Upper lobe of right lung (tissue), 1 donor: Measurements from ENCODE around the gene ORM2. TPM values are rescaled to one million over a fixed set of nuclear protein-coding genes. Genes with fewer than 3 reads are reported as not detected.

Experiments
- ATAC-seq: fragments of 200-7000 bp; cut with Tn5 transposase; one replicate; pipeline ENCODE4 v1.9.1; 2020; ENCODE audit warnings: mild to moderate bottlenecking, moderate library complexity
- DNase-seq: peaks from one replicate; pipeline ENCODE4 v3.0.0-alpha.2; 2020
- H3K27ac ChIP-seq: fragments of 200-600 bp; one replicate; pipeline ENCODE4 v1.8.0; 2022
- H3K27me3 ChIP-seq: fragments of 200-600 bp; one replicate; pipeline ENCODE4 v1.8.0; 2022; ENCODE audit warnings: mild to moderate bottlenecking
- H3K36me3 ChIP-seq: fragments of 200-600 bp; one replicate; pipeline ENCODE4 v1.8.0; 2022
- H3K4me1 ChIP-seq: fragments of 200-600 bp; one replicate; pipeline ENCODE4 v1.8.0; 2022
- H3K4me3 ChIP-seq: fragments of 200-600 bp; one replicate; pipeline ENCODE4 v1.8.0; 2022; ENCODE audit warnings: mild to moderate bottlenecking
- H3K9me3 ChIP-seq: fragments of 200-600 bp; one replicate; pipeline ENCODE4 v1.8.0; 2022
- intact Hi-C: fragments of 100-400 bp; cut with DNase I; formaldehyde crosslinking; loops from one replicate; pipeline ENCODE4 v1.11.0; 2022
- total RNA-seq: library from RNA; stranded (reverse); fragmentation: NEBNext Ultra II Directional; extraction: Animal tissue kit (Norgen Biotek cat#: 25700); gene quantifications from one replicate; pipeline ENCODE4 v1.2.1, GENCODE V29; 2021
- TF ChIP-seq, protein P1 (sequence below): fragments of 200-600 bp; IDR thresholded peaks from one replicate; pipeline ENCODE4 v1.8.0; 2022; ENCODE audit warnings: antibody characterized with exemption
- donor health status: DM: no; HTN: yes; CAD: no; lungs with severe emphysema.

The ORM2 gene
- total RNA-seq, 1 donor from 2014 or later, result 3.9 TPM

DNA sequence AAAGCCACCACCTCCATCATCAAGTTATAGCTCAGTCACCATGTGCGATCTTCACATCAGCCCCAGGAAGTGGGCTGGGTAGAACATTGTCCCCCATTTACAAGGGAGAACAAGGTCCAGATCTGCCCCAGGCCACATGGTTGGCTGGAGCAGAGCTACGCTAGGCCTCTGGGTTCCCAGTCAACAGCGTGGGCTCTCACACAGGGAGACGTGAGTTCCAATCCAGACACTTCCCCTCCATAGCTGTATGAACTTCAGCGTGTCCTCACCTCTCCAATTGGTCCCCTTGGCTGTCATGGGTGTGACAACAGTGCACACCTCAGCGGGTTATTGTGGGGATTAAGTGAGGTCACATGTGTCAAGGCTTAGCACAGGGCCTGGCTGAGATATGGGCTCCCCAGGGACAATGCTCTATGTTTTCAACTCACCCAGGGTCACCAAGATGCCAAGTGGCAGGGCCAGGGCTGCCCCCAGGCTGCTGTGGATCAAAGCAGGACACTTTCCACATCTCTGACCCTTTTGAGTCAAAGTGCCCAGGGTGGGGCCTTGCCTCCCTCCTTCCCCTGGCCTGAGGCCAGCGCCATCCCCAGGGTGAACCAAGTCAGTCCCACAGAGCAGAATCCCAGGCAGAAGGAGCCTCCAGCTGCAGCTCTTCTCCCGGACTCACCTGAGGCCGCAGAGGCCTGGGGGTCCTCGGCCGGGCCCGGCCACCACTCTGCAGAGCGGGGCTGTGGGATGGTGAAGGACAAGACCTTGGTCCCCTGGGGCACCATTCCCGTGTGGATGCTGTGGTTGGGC is 38.3 kb downstream of the ORM2 start:
- TF ChIP-seq, protein P1, sequence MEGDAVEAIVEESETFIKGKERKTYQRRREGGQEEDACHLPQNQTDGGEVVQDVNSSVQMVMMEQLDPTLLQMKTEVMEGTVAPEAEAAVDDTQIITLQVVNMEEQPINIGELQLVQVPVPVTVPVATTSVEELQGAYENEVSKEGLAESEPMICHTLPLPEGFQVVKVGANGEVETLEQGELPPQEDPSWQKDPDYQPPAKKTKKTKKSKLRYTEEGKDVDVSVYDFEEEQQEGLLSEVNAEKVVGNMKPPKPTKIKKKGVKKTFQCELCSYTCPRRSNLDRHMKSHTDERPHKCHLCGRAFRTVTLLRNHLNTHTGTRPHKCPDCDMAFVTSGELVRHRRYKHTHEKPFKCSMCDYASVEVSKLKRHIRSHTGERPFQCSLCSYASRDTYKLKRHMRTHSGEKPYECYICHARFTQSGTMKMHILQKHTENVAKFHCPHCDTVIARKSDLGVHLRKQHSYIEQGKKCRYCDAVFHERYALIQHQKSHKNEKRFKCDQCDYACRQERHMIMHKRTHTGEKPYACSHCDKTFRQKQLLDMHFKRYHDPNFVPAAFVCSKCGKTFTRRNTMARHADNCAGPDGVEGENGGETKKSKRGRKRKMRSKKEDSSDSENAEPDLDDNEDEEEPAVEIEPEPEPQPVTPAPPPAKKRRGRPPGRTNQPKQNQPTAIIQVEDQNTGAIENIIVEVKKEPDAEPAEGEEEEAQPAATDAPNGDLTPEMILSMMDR, result no peak
- no peak overlapping the region for H3K4me3 ChIP-seq
- no peaks in the 10 kb centered on the region for H3K27me3 ChIP-seq
- peaks cover 64% of the 10 kb centered on the region for H3K4me1 ChIP-seq
- H3K27ac ChIP-seq, result peak overlapping the region; percentile 71
- peaks cover 63% of the 10 kb centered on the region for H3K36me3 ChIP-seq
- peak; percentile 55 for DNase-seq
- H3K9me3 ChIP-seq, result no peaks in the 10 kb centered on the region
- ATAC-seq, result no peak
- intact Hi-C loops, result no loop called here

DNA sequence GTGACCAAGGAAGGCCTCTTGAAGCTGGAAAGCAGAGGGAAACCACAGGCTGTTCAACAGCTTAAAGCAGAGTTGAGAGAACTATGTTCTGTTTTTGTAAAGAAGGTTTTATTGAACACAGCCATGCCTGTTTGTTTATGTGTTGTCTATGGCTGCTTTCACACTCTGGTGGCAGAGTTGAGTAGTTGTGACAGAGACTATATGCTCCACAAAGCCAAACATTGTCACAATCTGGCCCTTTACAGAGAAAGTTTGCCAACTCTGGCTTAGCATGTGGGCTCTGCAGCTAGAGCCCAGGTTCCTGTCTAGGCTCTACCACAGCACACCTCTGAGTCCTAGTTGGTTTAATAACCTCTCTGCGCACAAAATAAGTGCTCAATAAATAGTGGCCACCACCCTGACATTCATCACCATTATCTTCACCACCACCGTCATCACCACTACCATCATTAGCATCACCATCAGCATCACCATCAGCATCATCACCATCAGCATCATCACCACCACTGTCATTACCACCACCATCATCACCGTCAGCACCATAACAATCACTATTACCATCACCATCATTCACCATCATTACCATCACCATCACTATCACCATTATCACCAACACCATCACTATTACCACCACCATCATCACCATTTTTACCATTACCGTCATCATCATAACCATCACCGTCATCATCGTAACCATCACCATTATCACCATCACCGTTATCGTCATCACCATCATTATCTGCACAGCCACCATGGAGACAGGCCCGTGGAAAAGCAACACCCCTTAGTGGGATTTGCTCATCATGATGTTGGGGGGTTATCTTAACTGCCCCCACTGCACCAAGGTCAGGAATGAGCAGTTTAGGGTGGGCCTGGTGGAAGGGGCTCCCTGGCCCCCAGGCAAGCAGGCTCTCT is 39.8 kb downstream of the ORM2 start:
- ATAC-seq, result no peak
- peak; percentile 11 for DNase-seq
- Histone ChIP-seq H3K27me3 (no peaks in the 10 kb centered on the region), H3K36me3 (peaks cover 63% of the 10 kb centered on the region), H3K4me1 (peaks cover 58% of the 10 kb centered on the region), H3K4me3 (no peak overlapping the region), H3K27ac (peak overlapping the region; percentile 55), H3K9me3 (no peaks in the 10 kb centered on the region)
- TF ChIP-seq, protein P1, result no peak
- intact Hi-C loops, result no loop called here

DNA sequence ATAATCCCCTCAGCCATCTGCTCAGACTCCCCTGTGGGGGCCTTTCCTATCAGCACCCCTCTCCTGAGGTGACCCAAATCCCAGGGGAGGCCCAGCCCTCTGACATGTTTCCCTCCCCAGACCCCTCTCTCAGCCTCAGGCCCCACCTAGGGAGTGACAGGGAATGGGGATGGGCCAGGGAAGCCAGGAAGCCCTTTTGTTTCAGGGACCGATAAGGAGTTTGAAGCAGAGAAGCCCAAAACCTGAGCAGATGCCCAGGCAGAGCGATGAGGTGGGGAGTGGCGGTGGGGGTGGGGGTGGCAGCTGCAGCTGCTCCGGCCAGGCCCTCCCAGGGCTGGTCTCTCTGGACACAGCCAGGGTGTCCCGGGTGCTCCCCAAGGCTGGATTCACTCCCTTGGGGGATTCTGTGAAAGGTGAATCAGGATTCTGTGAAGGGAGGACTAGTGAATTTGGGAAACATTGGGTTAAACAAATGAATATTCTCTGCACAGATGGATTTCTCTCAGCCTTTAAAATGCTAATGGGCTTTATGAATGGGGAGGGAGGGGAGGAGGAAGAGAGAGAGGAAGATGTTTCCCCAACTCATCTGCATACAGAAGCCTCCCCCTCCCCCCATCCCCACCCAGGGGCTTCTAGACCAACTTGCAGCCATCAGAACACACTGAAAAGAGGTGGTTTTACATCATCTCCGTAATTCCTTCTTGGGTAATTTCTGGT is 40.7 kb downstream of the ORM2 start:
- TF ChIP-seq, protein P1, result no peak
- peaks cover 63% of the 10 kb centered on the region for H3K36me3 ChIP-seq
- H3K4me1 ChIP-seq, result peaks cover 54% of the 10 kb centered on the region

DNA sequence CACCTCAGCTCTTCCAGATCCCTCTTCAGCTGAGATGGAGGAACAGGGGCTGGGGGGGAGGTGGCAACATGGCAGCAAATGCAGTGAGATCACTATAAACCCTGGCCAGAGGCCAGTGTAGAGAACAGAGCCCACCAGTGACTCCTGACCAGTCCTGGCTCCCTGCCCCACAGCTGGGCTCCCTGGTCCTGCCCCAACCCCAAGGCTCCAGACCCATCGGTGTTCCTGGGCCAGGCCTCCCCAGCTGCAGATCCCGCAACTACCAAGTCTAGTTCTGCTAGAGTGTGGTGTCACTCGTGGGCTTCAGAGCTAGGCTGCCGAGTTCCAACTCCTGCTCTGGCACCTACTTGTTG is 41.3 kb downstream of the ORM2 start:
- Histone ChIP-seq H3K4me3 (no peak overlapping the region), H3K4me1 (peaks cover 53% of the 10 kb centered on the region), H3K36me3 (peaks cover 66% of the 10 kb centered on the region), H3K9me3 (no peaks in the 10 kb centered on the region), H3K27me3 (no peaks in the 10 kb centered on the region), H3K27ac (peak overlapping the region; percentile 55)
- DNase-seq (peak; percentile 52), ATAC-seq (no peak)
- intact Hi-C loops, result no loop called here
- TF ChIP-seq, protein P1, result no peak

More for the DNA sequence above, 40.7 kb downstream of the ORM2 start:
- Histone ChIP-seq H3K4me3 (no peak overlapping the region), H3K9me3 (no peaks in the 10 kb centered on the region), H3K27ac (peak overlapping the region; percentile 55), H3K27me3 (no peaks in the 10 kb centered on the region)
- DNase-seq, result peak; percentile 46
- intact Hi-C loops, result no loop called here
- no peak for ATAC-seq

DNA sequence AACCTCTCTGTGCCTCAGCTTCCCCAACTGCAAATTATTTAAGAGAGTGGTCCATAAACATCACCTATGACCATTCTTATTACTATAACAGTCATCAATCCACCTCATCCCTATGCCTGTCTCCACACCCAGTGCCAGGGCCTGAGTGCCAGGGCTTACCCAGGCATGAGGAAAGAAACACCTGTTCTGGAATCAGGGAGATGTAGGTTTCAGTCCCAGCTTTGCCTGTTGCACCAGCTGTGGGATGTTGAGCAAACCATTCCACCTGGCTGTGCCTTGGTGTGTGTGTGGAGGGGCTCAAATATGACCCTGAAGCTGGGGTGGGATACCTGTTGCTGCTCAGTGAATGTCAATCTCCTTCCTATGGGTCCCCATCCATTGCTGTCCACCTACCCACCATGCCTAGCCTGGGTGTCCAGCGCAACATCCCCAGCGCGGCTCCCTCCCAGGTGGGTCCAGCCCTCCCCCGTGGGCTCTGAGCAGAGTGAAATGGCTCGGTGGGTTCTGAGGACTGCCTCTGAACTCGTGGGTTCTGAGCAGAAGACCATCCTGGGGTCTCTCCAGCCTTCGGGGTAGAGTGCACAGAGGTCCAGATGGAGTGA is 41.8 kb downstream of the ORM2 start:
- intact Hi-C loops, result no loop called here
- H3K4me3 ChIP-seq, result no peak overlapping the region
- H3K4me1 ChIP-seq, result peaks cover 48% of the 10 kb centered on the region
- no peak for DNase-seq
- TF ChIP-seq, protein P1, result no peak
- peak overlapping the region; percentile 55 for H3K27ac ChIP-seq
- ATAC-seq, result no peak
- no peaks in the 10 kb centered on the region for H3K27me3 ChIP-seq
- no peaks in the 10 kb centered on the region for H3K9me3 ChIP-seq
- peaks cover 68% of the 10 kb centered on the region for H3K36me3 ChIP-seq
